Smooth muscle cell of the pulmonary artery (primary cell): Measurements from ENCODE around the gene PFAS. TPM values are rescaled to one million over a fixed set of nuclear protein-coding genes. Genes with fewer than 3 reads are reported as not detected.

Experiments used
- total RNA-seq: library from RNA; depleted of rRNA; stranded (reverse); fragments of >200 nt; gene quantifications from 2 replicates; pipeline ENCODE4 v1.2.3, GENCODE V29; 2014

The PFAS gene, protein sequence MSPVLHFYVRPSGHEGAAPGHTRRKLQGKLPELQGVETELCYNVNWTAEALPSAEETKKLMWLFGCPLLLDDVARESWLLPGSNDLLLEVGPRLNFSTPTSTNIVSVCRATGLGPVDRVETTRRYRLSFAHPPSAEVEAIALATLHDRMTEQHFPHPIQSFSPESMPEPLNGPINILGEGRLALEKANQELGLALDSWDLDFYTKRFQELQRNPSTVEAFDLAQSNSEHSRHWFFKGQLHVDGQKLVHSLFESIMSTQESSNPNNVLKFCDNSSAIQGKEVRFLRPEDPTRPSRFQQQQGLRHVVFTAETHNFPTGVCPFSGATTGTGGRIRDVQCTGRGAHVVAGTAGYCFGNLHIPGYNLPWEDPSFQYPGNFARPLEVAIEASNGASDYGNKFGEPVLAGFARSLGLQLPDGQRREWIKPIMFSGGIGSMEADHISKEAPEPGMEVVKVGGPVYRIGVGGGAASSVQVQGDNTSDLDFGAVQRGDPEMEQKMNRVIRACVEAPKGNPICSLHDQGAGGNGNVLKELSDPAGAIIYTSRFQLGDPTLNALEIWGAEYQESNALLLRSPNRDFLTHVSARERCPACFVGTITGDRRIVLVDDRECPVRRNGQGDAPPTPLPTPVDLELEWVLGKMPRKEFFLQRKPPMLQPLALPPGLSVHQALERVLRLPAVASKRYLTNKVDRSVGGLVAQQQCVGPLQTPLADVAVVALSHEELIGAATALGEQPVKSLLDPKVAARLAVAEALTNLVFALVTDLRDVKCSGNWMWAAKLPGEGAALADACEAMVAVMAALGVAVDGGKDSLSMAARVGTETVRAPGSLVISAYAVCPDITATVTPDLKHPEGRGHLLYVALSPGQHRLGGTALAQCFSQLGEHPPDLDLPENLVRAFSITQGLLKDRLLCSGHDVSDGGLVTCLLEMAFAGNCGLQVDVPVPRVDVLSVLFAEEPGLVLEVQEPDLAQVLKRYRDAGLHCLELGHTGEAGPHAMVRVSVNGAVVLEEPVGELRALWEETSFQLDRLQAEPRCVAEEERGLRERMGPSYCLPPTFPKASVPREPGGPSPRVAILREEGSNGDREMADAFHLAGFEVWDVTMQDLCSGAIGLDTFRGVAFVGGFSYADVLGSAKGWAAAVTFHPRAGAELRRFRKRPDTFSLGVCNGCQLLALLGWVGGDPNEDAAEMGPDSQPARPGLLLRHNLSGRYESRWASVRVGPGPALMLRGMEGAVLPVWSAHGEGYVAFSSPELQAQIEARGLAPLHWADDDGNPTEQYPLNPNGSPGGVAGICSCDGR (N-terminal part only)
- total RNA-seq: 14.1 and 27.2 TPM in 2 replicates

DNA sequence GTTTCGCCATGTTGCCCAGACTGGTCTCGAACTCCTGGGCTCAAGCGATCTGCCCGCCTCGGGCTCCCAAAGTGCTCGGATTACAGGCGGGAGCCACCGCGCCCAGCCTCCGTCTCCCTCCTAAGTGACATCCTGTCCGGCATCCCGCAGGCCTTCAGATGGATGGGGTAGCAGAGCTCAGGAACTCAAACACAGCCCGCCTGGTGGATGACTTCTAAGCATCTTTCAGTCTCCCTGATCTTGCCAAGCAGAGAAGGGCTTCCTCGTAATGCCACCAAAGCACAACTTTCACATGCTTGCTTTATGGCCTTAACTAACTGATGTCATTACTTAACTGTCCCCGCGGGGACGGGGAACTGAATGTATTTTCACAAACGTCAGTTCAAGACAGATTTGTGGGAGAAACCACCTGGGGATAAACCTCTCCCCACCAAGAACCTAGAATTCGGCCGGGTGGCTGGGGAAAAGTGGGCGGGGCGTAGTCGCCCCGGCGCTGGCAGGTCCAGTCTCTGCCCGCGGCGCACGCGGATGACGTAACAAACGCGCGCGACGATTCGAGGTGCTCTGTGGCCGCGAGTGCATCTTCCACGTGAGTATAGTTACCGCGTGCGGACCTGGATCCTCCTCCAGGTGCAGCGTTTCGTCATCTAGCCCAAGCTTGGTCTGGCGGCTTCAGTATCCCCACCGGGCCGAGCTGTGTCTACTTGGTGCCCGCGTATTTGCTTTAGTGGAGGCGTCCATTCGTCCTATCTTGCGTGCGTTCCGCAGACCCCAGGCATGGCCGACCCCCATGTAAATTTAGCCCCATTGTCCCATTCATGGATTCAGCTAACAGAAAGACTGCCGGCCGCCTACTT is at the start of gene PFAS:
PFAS (plus strand) TSS at position 539 of the 857 bp plus-strand sequence. CDS start 4,649 bp downstream, outside the sequence.

DNA sequence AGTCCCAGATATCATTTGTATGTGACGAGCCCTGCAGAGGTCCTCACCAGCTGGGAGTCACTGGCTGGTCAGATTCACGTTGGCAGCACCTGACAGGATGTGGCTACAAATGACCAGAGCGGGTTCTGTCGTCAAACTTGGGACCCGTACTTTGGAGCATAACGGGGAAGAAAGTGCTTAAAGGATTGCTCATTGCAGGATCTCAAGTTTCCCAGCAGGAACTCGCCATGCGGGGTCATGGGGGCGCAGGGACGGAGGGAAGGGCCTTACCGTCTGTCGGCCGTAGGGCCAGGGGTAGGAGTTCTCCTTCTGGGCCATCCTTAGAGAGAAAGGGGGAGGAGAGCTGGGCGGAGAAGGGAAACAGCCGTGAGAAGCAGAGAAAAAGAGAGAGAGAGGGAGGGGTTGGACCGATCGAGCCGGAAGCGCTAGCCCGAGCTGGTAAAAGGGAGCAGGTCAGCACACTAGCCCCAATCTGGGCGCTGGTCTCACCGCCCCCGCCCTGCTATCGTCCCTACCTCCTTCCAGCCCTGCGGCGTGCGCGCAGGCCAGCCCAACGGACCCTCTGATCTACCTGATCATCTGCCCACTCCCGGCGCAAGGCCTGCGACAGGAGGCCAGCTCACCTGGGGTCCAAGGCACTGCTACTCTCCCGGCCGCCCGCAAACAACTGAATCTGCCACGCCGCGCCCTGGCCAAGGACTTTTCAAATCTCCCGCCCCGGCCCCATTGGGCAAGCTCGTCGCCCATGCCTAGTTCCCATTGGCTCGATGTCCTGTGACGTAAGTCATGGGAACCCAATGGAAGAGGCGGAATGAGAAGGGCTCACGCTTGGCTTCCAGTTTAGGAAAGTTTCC is 39.0 kb upstream of the PFAS start, which contains the start of gene AURKB:
AURKB (minus strand) TSS at position 669 of the 854 bp plus-strand sequence; CDS start at position 318, 351 bp downstream.

DNA sequence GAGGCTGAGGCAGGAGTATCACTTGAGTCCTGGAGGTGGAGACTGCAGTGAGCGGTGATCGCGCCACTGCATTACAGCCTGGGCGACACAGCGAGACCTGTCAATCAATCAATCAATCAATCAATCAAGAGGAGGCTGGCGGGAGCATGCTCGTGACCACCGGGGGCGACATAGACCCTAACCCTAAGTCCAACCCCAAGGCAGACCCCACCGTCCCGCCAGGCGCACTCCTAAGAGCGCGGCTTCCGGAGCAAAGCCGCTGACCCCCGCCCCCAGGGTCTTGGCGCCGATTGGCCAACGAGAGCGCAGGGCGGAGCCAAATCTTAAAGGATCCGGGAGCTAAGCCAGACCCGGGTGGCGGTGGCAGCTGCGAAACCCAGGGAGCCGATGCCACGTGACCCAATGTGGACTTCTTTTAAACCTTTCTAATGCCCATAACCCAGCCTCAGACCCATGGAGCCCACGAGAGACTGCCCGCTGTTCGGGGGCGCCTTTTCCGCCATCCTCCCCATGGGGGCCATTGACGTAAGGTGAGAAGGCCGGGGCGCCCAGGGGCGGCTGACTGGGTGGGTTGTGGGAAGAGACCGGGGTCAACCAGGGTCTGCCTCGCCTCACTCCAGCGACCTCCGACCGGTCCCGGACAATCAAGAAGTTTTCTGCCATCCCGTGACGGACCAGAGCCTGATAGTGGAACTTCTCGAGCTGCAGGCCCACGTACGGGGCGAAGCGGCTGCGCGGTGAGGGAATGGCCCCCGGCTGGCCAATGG is 39.4 kb downstream of the PFAS start, which contains the start of gene RANGRF:
RANGRF (plus strand) TSS at position 335 of the 767 bp plus-strand sequence; CDS start at position 454, 119 bp downstream.

Other genes with a start within 250 kb of the PFAS start
- not detected in 2 replicates for gene GUCY2D, start 246.7 kb upstream of the PFAS start, total RNA-seq
- 0.07 and 1.2 TPM in 2 replicates for gene ALOX15B, start 210.2 kb upstream of the PFAS start, total RNA-seq
- gene ALOX12B, start 161.6 kb upstream of the PFAS start, total RNA-seq: not detected in 2 replicates
- not detected in 2 replicates for gene ALOXE3, start 130.8 kb upstream of the PFAS start, total RNA-seq
- gene HES7, start 125.2 kb upstream of the PFAS start, total RNA-seq: 0.13 TPM in 1 of 2 replicates, not detected in the other
- gene PER1, start 96.9 kb upstream of the PFAS start, total RNA-seq: 8.3 and 16.0 TPM in 2 replicates
- gene VAMP2, start 86.3 kb upstream of the PFAS start, total RNA-seq: 11.6 and 12.8 TPM in 2 replicates
- gene TMEM107, start 72.9 kb upstream of the PFAS start, total RNA-seq: 27.2 and 30.0 TPM in 2 replicates
- gene BORCS6, start 59.1 kb upstream of the PFAS start, total RNA-seq: 5.7 and 7.7 TPM in 2 replicates
- gene AURKB, start 38.7 kb upstream of the PFAS start, total RNA-seq: 2.8 and 5.5 TPM in 2 replicates
- 6.8 and 7.9 TPM in 2 replicates for gene CTC1, start 1.2 kb upstream of the PFAS start, total RNA-seq
- 7.9 and 9.4 TPM in 2 replicates for gene RANGRF, start 39.4 kb downstream of the PFAS start, total RNA-seq
- 0.78 and 1.3 TPM in 2 replicates for gene SLC25A35, start 46.1 kb downstream of the PFAS start, total RNA-seq
- 0.03 and 0.07 TPM in 2 replicates for gene ARHGEF15, start 61.0 kb downstream of the PFAS start, total RNA-seq
- not detected in 2 replicates for gene ODF4, start 90.6 kb downstream of the PFAS start, total RNA-seq
- 1,414 and 1,770 TPM in 2 replicates for gene RPL26, start 133.9 kb downstream of the PFAS start, total RNA-seq
- not detected in 2 replicates for gene RNF222, start 148.5 kb downstream of the PFAS start, total RNA-seq
- 56.0 and 57.7 TPM in 2 replicates for gene NDEL1, start 186.6 kb downstream of the PFAS start, total RNA-seq